Measurements from ENCODE around the gene TAF4B.
"Not testable (repeated sequence)": the region's sequence is repeated elsewhere in the genome, so short reads cannot be mapped to it uniquely, and the experiment has no call there.

TAF4B gene

GRCh38 chr18:26290385-26290784, 64.1 kb downstream of the TAF4B start:
- no peak for DNase-seq (ENCODE audit: low read depth)
- H3K4me3 ChIP-seq (ENCODE audit: low read depth, low read length): no peak overlapping the region

- no peak for DNase-seq (ENCODE audit: low read depth)
- H3K4me3 ChIP-seq (ENCODE audit: low read depth, low read length): no peak overlapping the region
Observed at GRCh38 chr18:26293982-26294381, 67.7 kb downstream of the TAF4B start.

GRCh38 chr18:26298107-26298506, 71.9 kb downstream of the TAF4B start:
- no peak for DNase-seq (ENCODE audit: low read depth)
- H3K4me3 ChIP-seq (ENCODE audit: low read depth, low read length): no peak overlapping the region

- DNase-seq (ENCODE audit: low read depth): peak; percentile 33
- no peak overlapping the region for H3K4me3 ChIP-seq (ENCODE audit: low read depth, low read length)
Observed at GRCh38 chr18:26301681-26302080, 75.4 kb downstream of the TAF4B start.

- not testable (repeated sequence) for H3K4me3 ChIP-seq (ENCODE audit: low read depth, low read length); DNase-seq (ENCODE audit: low read depth)
Observed at GRCh38 chr18:26303222-26303621, 77.0 kb downstream of the TAF4B start.

- DNase-seq (ENCODE audit: low read depth): no peak
- H3K4me3 ChIP-seq (ENCODE audit: low read depth, low read length): no peak overlapping the region
Observed at GRCh38 chr18:26304511-26304910, 78.3 kb downstream of the TAF4B start.

- DNase-seq (ENCODE audit: low read depth): peak; percentile 17
Observed at GRCh38 chr18:26307161-26307773, 81.0 kb downstream of the TAF4B start.

GRCh38 chr18:26309281-26309680, 83.0 kb downstream of the TAF4B start:
- no peak overlapping the region for H3K4me3 ChIP-seq (ENCODE audit: low read depth, low read length)
- no peak for DNase-seq (ENCODE audit: low read depth)

More at GRCh38 chr18:26307161-26307773, 81.0 kb downstream of the TAF4B start:
- H3K4me3 ChIP-seq (ENCODE audit: low read depth, low read length): no peak overlapping the region

GRCh38 chr18:26312199-26312598, 86.0 kb downstream of the TAF4B start:
- no peak for DNase-seq (ENCODE audit: low read depth)

GRCh38 chr18:26317398-26317797, 91.2 kb downstream of the TAF4B start:
- no peak for DNase-seq (ENCODE audit: low read depth)
- H3K4me3 ChIP-seq (ENCODE audit: low read depth, low read length): no peak overlapping the region

More at GRCh38 chr18:26312199-26312598, 86.0 kb downstream of the TAF4B start:
- H3K4me3 ChIP-seq (ENCODE audit: low read depth, low read length): no peak overlapping the region

- H3K4me3 ChIP-seq (ENCODE audit: low read depth, low read length): no peak overlapping the region
- DNase-seq (ENCODE audit: low read depth): no peak
Observed at GRCh38 chr18:26320686-26321085, 94.4 kb downstream of the TAF4B start.

GRCh38 chr18:26322890-26323653, 96.8 kb downstream of the TAF4B start:
- peak; percentile 25 for DNase-seq (ENCODE audit: low read depth)
- H3K4me3 ChIP-seq (ENCODE audit: low read depth, low read length): no peak overlapping the region

GRCh38 chr18:26325771-26326170, 99.5 kb downstream of the TAF4B start:
- no peak for DNase-seq (ENCODE audit: low read depth)
- H3K4me3 ChIP-seq (ENCODE audit: low read depth, low read length): no peak overlapping the region

GRCh38 chr18:26327062-26327461, 100.8 kb downstream of the TAF4B start:
- no peak for DNase-seq (ENCODE audit: low read depth)
- H3K4me3 ChIP-seq (ENCODE audit: low read depth, low read length): no peak overlapping the region

- DNase-seq (ENCODE audit: low read depth): no peak
- H3K4me3 ChIP-seq (ENCODE audit: low read depth, low read length): no peak overlapping the region
Observed at GRCh38 chr18:26332991-26333390, 106.7 kb downstream of the TAF4B start.

GRCh38 chr18:26335156-26335555, 108.9 kb downstream of the TAF4B start:
- no peak for DNase-seq (ENCODE audit: low read depth)

GRCh38 chr18:26335571-26336487, 109.6 kb downstream of the TAF4B start:
- H3K4me3 ChIP-seq (ENCODE audit: low read depth, low read length): no peak overlapping the region
- no peak for DNase-seq (ENCODE audit: low read depth)

More at GRCh38 chr18:26335156-26335555, 108.9 kb downstream of the TAF4B start:
- H3K4me3 ChIP-seq (ENCODE audit: low read depth, low read length): no peak overlapping the region

GRCh38 chr18:26336572-26336971, 110.3 kb downstream of the TAF4B start:
- DNase-seq (ENCODE audit: low read depth): no peak

GRCh38 chr18:26342646-26343045, 116.4 kb downstream of the TAF4B start:
- H3K4me3 ChIP-seq (ENCODE audit: low read depth, low read length): no peak overlapping the region
- DNase-seq (ENCODE audit: low read depth): no peak

More at GRCh38 chr18:26336572-26336971, 110.3 kb downstream of the TAF4B start:
- no peak overlapping the region for H3K4me3 ChIP-seq (ENCODE audit: low read depth, low read length)

- DNase-seq (ENCODE audit: low read depth): no peak
- H3K4me3 ChIP-seq (ENCODE audit: low read depth, low read length): no peak overlapping the region
Observed at GRCh38 chr18:26350961-26351360, 124.7 kb downstream of the TAF4B start.
